GM10847 (cell line): Measurements from ENCODE around the gene DIO3.

ENCODE experiments used
- POLR2A ChIP-seq: IDR thresholded peaks from 2 replicates; pipeline ENCODE4 v1.6.1; 2011; ENCODE audit not compliant: insufficient read length; ENCODE audit errors: extremely low read depth

Gene DIO3

GRCh38 chr14:101535701-101536207 lies 25.5 kb upstream of the DIO3 start:
- no peak for TF ChIP-seq POLR2A

- TF ChIP-seq POLR2A: no peak
Measured at GRCh38 chr14:101537286-101537685, 24.0 kb upstream of the DIO3 start.

- TF ChIP-seq POLR2A: no peak
Measured at GRCh38 chr14:101538878-101539277, 22.4 kb upstream of the DIO3 start.

DNA sequence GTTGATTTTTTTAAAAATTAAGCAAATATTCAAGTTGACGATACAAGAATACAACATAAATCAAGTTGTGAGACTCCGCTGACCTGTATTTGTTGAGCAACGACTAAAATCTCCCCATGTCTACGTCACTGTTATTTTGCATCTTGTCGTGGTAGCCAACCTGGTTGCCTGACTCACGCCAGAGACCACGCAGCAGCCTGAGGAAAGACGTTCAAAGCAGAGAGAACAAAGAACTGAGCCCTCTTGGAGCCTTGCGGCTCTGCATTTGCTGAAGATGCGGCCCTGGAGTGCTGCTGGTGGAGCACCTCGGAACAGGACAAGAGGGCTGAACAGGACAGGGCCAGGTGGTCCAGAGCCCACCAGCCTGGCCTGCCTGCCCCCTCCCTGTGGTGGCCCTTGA lies 21.4 kb upstream of the DIO3 start:
- no peak for TF ChIP-seq POLR2A

DNA sequence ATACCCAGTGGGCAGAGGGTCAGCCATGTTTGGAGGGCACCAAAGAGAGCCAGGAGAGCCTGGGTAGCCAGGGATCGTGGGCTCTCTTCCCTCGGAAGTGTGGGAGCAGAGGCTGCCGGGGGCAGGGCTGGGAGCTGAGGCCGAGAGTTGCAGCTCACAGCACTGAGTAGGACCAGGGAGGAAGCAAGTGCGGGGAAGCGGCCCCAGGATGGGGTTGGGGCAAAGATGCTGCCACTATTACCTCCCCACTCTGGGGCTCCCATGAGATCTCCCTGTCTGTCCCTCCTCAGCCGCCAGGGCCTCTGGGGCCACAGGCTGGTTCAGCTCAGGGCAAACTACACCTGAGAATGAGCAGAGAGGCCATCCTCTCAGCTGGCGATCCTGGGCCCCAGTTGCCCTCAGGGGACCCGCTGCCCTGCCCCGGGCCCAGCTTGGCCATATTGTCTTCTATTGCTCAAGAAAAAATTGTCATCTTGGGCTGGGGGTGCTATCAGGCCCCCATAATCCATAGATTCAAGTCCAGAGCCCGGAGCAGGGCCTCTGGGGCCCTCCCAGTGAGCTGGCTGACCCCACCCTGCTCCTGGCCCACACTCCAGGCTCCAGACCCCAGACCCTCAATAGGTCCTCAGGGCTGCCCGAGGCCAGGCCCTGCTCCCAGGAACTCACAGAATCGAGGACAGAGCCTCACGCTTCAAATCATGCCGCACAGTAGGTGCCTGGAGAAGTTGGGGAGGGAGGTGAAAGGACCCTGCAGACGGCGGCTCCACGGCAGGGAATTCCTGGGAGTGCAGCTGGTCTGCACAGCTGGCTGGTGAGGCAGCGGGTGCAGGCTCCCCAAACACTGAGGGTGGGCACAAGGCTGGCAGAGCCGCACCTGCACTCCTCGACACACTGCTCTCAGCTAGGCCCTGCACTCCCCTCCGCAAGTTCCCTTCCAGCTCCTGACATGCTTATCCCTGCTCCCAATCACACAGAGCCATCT lies 20.5 kb upstream of the DIO3 start:
- no peak for TF ChIP-seq POLR2A

GRCh38 chr14:101542391-101542790 lies 18.9 kb upstream of the DIO3 start:
- TF ChIP-seq POLR2A: no peak

GRCh38 chr14:101543814-101544213 lies 17.5 kb upstream of the DIO3 start:
- TF ChIP-seq POLR2A: no peak

- TF ChIP-seq POLR2A: no peak
Measured at GRCh38 chr14:101544550-101544949, 16.7 kb upstream of the DIO3 start.

- no peak for TF ChIP-seq POLR2A
Measured at GRCh38 chr14:101546706-101547105, 14.6 kb upstream of the DIO3 start.

GRCh38 chr14:101547107-101547738 lies 14.1 kb upstream of the DIO3 start:
- TF ChIP-seq POLR2A: no peak

- TF ChIP-seq POLR2A: no peak
Measured at GRCh38 chr14:101547961-101548669, 13.2 kb upstream of the DIO3 start.

- no peak for TF ChIP-seq POLR2A
Measured at GRCh38 chr14:101548710-101549109, 12.6 kb upstream of the DIO3 start.

- TF ChIP-seq POLR2A: no peak
Measured at GRCh38 chr14:101549154-101549553, 12.1 kb upstream of the DIO3 start.

DNA sequence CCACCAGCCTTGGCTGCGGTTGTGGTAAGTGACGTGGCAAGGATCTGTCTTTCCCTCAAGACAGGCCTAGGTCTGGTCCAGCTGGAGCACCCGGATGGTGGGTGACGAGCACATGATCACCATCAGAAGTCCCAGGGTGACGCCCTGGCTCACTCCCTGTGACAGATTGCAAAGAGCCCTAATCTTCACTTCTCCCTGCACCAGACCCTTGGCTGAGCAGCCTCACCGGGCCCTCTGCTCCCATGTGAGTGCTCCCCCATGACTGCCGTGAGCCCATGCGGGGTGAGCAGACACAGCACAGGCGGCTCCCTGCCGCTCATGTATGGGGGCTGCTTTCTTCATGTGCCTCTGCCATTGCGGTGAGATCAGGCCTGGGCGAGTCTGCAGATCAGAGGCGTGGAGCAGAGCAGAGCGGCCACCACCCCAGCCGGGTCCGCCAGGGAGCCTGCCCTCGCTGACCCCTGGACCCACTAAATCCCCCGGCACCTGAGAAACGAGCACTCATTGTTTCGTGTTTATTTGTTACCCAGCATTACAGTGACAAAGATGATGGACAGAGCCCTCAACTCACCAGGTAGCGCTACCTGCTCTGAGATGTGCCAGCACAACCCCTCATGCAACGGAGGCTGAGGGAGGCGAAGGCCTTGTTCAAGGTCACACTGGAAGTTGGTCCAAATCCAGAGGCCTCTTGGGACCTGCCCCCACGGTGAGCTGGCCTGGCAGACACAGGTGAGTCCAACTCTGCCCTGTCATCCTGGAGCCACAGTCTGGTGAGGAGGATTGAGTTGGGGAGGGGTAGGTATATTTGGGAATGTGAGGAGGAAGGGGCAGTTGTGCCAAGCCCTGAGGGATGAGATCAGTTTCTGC lies 9.3 kb upstream of the DIO3 start:
- TF ChIP-seq POLR2A: no peak
